Daoy (cell line): ENCODE measurements around the gene TRIM2. TPM values are rescaled to one million over a fixed set of nuclear protein-coding genes. Genes with fewer than 3 reads are reported as not detected.

ENCODE experiments used
- DNase-seq: peaks from one replicate; pipeline ENCODE4 v3.0.0-alpha.2; 2015; ENCODE audit warnings: low read depth
- total RNA-seq: library from RNA; depleted of rRNA; stranded (reverse); fragments of >200 nt; shearing (Covaris generic); gene quantifications from 2 replicates; pipeline ENCODE4 v1.2.3, GENCODE V29; 2014; rRNA removed

TRIM2 gene
- total RNA-seq, 1 experiment from 2014 or later, result 6.7 TPM

- DNase-seq, result no peak
Observed at GRCh38 chr4:153372967-153373562, 168.8 kb downstream of the TRIM2 start.

GRCh38 chr4:153374442-153374841 is 170.2 kb downstream of the TRIM2 start:
- no peak for DNase-seq

- no peak for DNase-seq
Observed at GRCh38 chr4:153375303-153375702, 171.1 kb downstream of the TRIM2 start.

GRCh38 chr4:153383131-153383530 is 178.9 kb downstream of the TRIM2 start:
- DNase-seq, result no peak

- no peak for DNase-seq
Observed at GRCh38 chr4:153384160-153384559, 179.9 kb downstream of the TRIM2 start.

GRCh38 chr4:153385784-153386183 is 181.5 kb downstream of the TRIM2 start:
- DNase-seq, result no peak

GRCh38 chr4:153387981-153388380 is 183.7 kb downstream of the TRIM2 start:
- DNase-seq, result no peak

Other genes with a start within 250 kb of the TRIM2 start
- gene MND1, start 140.2 kb downstream of the TRIM2 start, total RNA-seq, result 20.3 and 23.7 TPM in 2 replicates